Calu3 (cell line): ENCODE data around the gene ASTN2. TPM values are rescaled to one million over a fixed set of nuclear protein-coding genes. Genes with fewer than 3 reads are reported as not detected.

Experiments
- BruUV-seq: library from RNA; stranded (reverse); fragments of 400-500 nt; replicated peaks from 2 replicates; lab custom pipeline; 2021; lab: Mats Ljungman, UMichigan
- CTCF ChIA-PET: fragments of 300-600 bp; sonication (Branson Sonifier 250); formaldehyde crosslinking; loops from one replicate; lab custom pipeline; 2022; ENCODE audit warnings: antibody characterized with exemption; lab: Charles Lee
- DNase-seq: peaks from one replicate; pipeline ENCODE4 v3.0.0; 2022
- H3K27ac Mint-ChIP-seq: one replicate; pipeline ENCODE4 v1.8.0; 2022; ENCODE audit warnings: mixed read lengths; ENCODE audit not compliant: unreplicated experiment
- H3K27me3 Mint-ChIP-seq: one replicate; pipeline ENCODE4 v1.8.0; 2022; ENCODE audit warnings: mixed read lengths; ENCODE audit not compliant: unreplicated experiment
- H3K36me3 Mint-ChIP-seq: one replicate; pipeline ENCODE4 v1.8.0; 2022; ENCODE audit warnings: mild to moderate bottlenecking, moderate library complexity, mixed read lengths; ENCODE audit not compliant: insufficient read depth, unreplicated experiment
- H3K4me1 Mint-ChIP-seq: one replicate; pipeline ENCODE4 v1.8.0; 2022; ENCODE audit warnings: mild to moderate bottlenecking, low read depth, mixed read lengths; ENCODE audit not compliant: unreplicated experiment
- H3K4me3 Mint-ChIP-seq: one replicate; pipeline ENCODE4 v1.8.0; 2022; ENCODE audit warnings: mild to moderate bottlenecking, low read depth, moderate library complexity, mixed read lengths; ENCODE audit not compliant: unreplicated experiment
- H3K9me3 Mint-ChIP-seq: one replicate; pipeline ENCODE4 v1.8.0; 2022; ENCODE audit warnings: low read depth, mixed read lengths; ENCODE audit not compliant: unreplicated experiment
- CTCF ChIP-seq: fragments of 200-600 bp; IDR thresholded peaks from one replicate; pipeline ENCODE4 v1.8.0; 2022; ENCODE audit warnings: antibody characterized with exemption; ENCODE audit not compliant: unreplicated experiment
- intact Hi-C: fragments of 100-400 bp; cut with micrococcal nuclease; formaldehyde crosslinking; loops from one replicate; pipeline ENCODE4 v1.10.0; 2022; ENCODE audit not compliant: unreplicated experiment
- total RNA-seq: library from RNA; stranded (reverse); gene quantifications from 2 replicates; pipeline ENCODE4 v1.2.3, GENCODE V29; 2022

Gene ASTN2
- total RNA-seq, 1 experiment from 2014 or later, result 1.7 TPM

- no TSS peak for BruUV-seq
- Mint-ChIP-seq H3K4me1 (no peaks in the 10 kb centered on the region), H3K27ac (no peak overlapping the region), H3K27me3 (no peaks in the 10 kb centered on the region), H3K9me3 (peaks cover 15% of the 10 kb centered on the region), H3K4me3 (no peak overlapping the region), H3K36me3 (no peaks in the 10 kb centered on the region)
- CTCF ChIA-PET, result no interaction called here
- intact Hi-C loops, result no loop called here
- TF ChIP-seq CTCF, result no peak
- DNase-seq, result no peak
Observed at GRCh38 chr9:117164512-117164911, 250.3 kb downstream of the ASTN2 start.

DNA sequence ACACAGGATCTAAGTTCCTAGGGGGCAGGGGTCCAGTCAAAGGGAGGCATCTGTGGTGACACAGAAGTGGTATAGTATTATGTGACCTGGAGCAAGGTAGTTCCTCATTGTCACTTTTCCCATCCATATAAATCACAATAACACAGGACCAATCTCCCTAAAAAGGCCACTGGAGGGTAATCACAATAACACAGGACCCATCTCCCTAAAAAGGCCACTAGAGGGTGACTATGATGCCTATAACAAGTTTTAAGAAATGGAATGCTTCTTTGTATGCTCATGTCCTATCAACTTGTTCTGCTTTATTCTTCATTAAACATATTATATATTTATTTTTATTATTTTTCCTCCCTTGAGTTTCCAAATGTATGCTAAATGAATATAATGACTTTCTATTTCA, 254.6 kb downstream of the ASTN2 start:
- no peaks in the 10 kb centered on the region for H3K4me1 Mint-ChIP-seq
- intact Hi-C loops, result no loop called here
- no peaks in the 10 kb centered on the region for H3K36me3 Mint-ChIP-seq
- DNase-seq, result no peak
- H3K4me3 Mint-ChIP-seq, result no peak overlapping the region
- H3K27me3 Mint-ChIP-seq, result no peaks in the 10 kb centered on the region
- TF ChIP-seq CTCF, result no peak
- H3K27ac Mint-ChIP-seq, result no peak overlapping the region
- CTCF ChIA-PET, result no interaction called here
- BruUV-seq, result no TSS peak
- H3K9me3 Mint-ChIP-seq, result peaks cover 6% of the 10 kb centered on the region

- Mint-ChIP-seq H3K27ac (no peak overlapping the region), H3K27me3 (no peaks in the 10 kb centered on the region), H3K4me1 (no peaks in the 10 kb centered on the region), H3K9me3 (peaks cover 13% of the 10 kb centered on the region), H3K4me3 (no peak overlapping the region), H3K36me3 (no peaks in the 10 kb centered on the region)
- BruUV-seq, result no TSS peak
- TF ChIP-seq CTCF, result no peak
- CTCF ChIA-PET, result no interaction called here
- no peak for DNase-seq
- intact Hi-C loops, result no loop called here
Observed at GRCh38 chr9:117156771-117157535, 257.9 kb downstream of the ASTN2 start.

DNA sequence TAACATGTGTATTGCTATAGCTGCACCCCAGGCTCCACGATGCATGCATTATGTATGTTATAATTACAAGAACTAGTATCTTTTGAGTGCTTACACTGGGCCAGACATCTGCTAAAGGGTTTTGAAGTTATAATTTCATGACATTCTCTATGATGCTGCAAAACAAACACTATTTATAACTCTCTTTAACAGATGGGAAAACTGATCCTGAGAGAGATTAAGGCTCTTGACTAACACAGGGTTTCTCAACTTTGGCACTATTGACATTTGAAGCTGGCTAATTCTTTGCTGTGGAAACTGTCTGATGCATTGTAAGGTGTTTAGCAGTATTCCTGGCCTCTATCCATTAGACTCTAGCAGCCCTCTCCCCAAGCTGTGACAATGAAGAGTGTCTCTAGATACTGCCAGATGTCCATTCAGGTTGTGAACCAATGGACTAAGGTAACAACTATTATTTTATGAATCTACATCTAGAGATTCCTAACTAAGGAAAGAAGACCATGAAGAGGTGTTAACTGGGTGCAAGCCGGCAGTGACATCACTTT, 258.6 kb downstream of the ASTN2 start:
- Mint-ChIP-seq H3K27me3 (no peaks in the 10 kb centered on the region), H3K36me3 (no peaks in the 10 kb centered on the region), H3K4me3 (no peak overlapping the region), H3K9me3 (peaks cover 10% of the 10 kb centered on the region), H3K27ac (no peak overlapping the region), H3K4me1 (no peaks in the 10 kb centered on the region)
- TF ChIP-seq CTCF, result no peak
- no peak for DNase-seq
- intact Hi-C loops, result no loop called here
- BruUV-seq, result no TSS peak
- CTCF ChIA-PET, result no interaction called here
